ENCODE measurements around the gene ADH5. TPM values are rescaled to one million over a fixed set of nuclear protein-coding genes. Genes with fewer than 3 reads are reported as not detected.

ADH5 gene
- total and polyA plus RNA-seq, 4 donors = 90.4 to 190 (median 120) TPM

GRCh38 chr4:99076292-99076976 lies 12.2 kb downstream of the ADH5 start:
- 87% methylated on average over 5 of the region's 5 CpGs for WGBS
- peaks cover 3 to 12% (median 7%) of the 10 kb centered on the region in 4 donors for H3K4me1 ChIP-seq (ENCODE audit: control insufficient read depth in 4 of 4, insufficient read depth in 4 of 4, low read length in 3 of 4)
- no peaks in the 10 kb centered on the region for H3K9me3 ChIP-seq (ENCODE audit: control insufficient read depth in 4 of 4, low read length in 3 of 4)
- no peak for TF ChIP-seq FOXA2 (IDR thresholded peaks at IDR 0.05)
- no peak for TF ChIP-seq CTCF (IDR thresholded peaks at IDR 0.05; ENCODE audit: low read depth, low read length, missing input control)
- TF ChIP-seq ZBTB33 (IDR thresholded peaks at IDR 0.05) = no peak
- no peak for TF ChIP-seq TAF1 (conservative IDR thresholded peaks at IDR 0.05)
- no peak for TF ChIP-seq SP1 (IDR thresholded peaks at IDR 0.05)
- TF ChIP-seq HNF4A (conservative IDR thresholded peaks at IDR 0.05) = no peak
- TF ChIP-seq HNF4G (IDR thresholded peaks at IDR 0.05) = no peak
- no peak for TF ChIP-seq EGR1 (IDR thresholded peaks at IDR 0.05; ENCODE audit: low read depth in 2 of 2)
- no peak for TF ChIP-seq ATF3 (IDR thresholded peaks at IDR 0.05)
- no peak for TF ChIP-seq GABPA (IDR thresholded peaks at IDR 0.05 in 1 of 2, conservative IDR thresholded peaks at IDR 0.05 in 1 of 2)
- TF ChIP-seq MAX (IDR thresholded peaks at IDR 0.05) = no peak
- no peak for TF ChIP-seq FOXA1 (IDR thresholded peaks at IDR 0.05)
- no peak for TF ChIP-seq YY1 (IDR thresholded peaks at IDR 0.05)
- H3K4me3 ChIP-seq (ENCODE audit: low read depth in 1 of 3, low read length in 3 of 3) = no peak overlapping the region
- peaks cover 10 to 65% (median 50%) of the 10 kb centered on the region in 4 donors for H3K36me3 ChIP-seq (ENCODE audit: control insufficient read depth in 4 of 4, insufficient read depth in 3 of 4, low read depth in 1 of 4, low read length in 3 of 4)
- H3K9ac ChIP-seq (ENCODE audit: low read depth in 1 of 2, low read length in 2 of 2) = no peak overlapping the region
- no peak for DNase-seq (ENCODE audit: low spot score)
- H3K27me3 ChIP-seq (ENCODE audit: control insufficient read depth in 4 of 4, insufficient read depth in 4 of 4, low read length in 3 of 4) = no peaks in the 10 kb centered on the region
- H3K27ac ChIP-seq (ENCODE audit: low read depth in 1 of 2, low read length in 2 of 2) = no peak overlapping the region

- H3K27ac ChIP-seq (ENCODE audit: low read depth in 1 of 2, low read length in 2 of 2) = no peak overlapping the region
- no peak overlapping the region for H3K4me3 ChIP-seq (ENCODE audit: low read depth in 1 of 3, low read length in 3 of 3)
- H3K27me3 ChIP-seq (ENCODE audit: control insufficient read depth in 4 of 4, insufficient read depth in 4 of 4, low read length in 3 of 4) = no peaks in the 10 kb centered on the region
- no peaks in the 10 kb centered on the region for H3K9me3 ChIP-seq (ENCODE audit: control insufficient read depth in 4 of 4, low read length in 3 of 4)
- WGBS = 92% methylated on average over 7 of the region's 7 CpGs
- no peak overlapping the region for H3K9ac ChIP-seq (ENCODE audit: low read depth in 1 of 2, low read length in 2 of 2)
- no peak for TF ChIP-seq FOXA2 (IDR thresholded peaks at IDR 0.05)
- TF ChIP-seq YY1 (IDR thresholded peaks at IDR 0.05) = no peak
- TF ChIP-seq REST (IDR thresholded peaks at IDR 0.05) = no peak
- TF ChIP-seq TAF1 (conservative IDR thresholded peaks at IDR 0.05) = no peak
- no peak for TF ChIP-seq FOXA1 (IDR thresholded peaks at IDR 0.05)
- TF ChIP-seq RXRA (IDR thresholded peaks at IDR 0.05) = no peak
- no peak for TF ChIP-seq SP1 (IDR thresholded peaks at IDR 0.05)
- no peak for TF ChIP-seq JUND (IDR thresholded peaks at IDR 0.05)
- no peak for TF ChIP-seq HNF4G (IDR thresholded peaks at IDR 0.05)
- TF ChIP-seq EGR1 (IDR thresholded peaks at IDR 0.05; ENCODE audit: low read depth in 2 of 2) = no peak
- no peak for TF ChIP-seq MAX (IDR thresholded peaks at IDR 0.05)
- no peak for TF ChIP-seq RAD21 (IDR thresholded peaks at IDR 0.05)
- no peak for TF ChIP-seq ATF3 (IDR thresholded peaks at IDR 0.05)
- no peak for TF ChIP-seq HNF4A (conservative IDR thresholded peaks at IDR 0.05)
- DNase-seq (ENCODE audit: low spot score) = no peak
- H3K36me3 ChIP-seq (ENCODE audit: control insufficient read depth in 4 of 4, insufficient read depth in 3 of 4, low read depth in 1 of 4, low read length in 3 of 4) = peaks cover 7 to 58% (median 43%) of the 10 kb centered on the region in 4 donors
- H3K4me1 ChIP-seq (ENCODE audit: control insufficient read depth in 4 of 4, insufficient read depth in 4 of 4, low read length in 3 of 4) = peaks cover 0 to 12% (median 6%) of the 10 kb centered on the region in 4 donors
These were observed 13.8 kb downstream of the ADH5 start for GRCh38 chr4:99074816-99075215.

Data from liver (tissue), 9 donors.